ENCODE data around the gene CELA2B. TPM values are rescaled to one million over a fixed set of nuclear protein-coding genes. Genes with fewer than 3 reads are reported as not detected.
A peak's percentile ranks its signal among the peaks of the same experiment; 100 is the strongest.

CELA2B gene
- total RNA-seq, 1 experiment from 2014 or later: not detected

DNA sequence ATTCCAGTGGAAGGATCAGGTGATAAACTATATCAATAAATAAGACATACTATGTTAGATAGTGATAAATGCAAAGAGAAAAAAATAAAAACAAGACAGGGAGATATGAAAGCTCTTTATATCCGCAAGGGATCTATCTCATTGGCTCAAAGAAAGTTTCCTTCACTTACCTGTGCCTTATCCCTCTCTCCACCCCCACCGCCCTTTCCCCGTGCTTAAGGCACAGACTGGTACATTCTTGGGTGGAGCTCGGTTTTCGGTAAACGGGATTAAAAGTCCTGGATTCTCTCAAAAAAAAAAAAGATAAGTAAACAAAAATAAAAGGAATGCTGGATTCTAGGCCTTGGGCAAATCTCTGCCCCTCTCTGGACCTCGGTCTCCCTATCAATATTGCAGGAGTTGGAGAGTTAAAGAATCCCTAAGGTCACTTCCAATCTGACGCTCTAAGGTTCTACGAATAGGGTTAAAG is 50.2 kb downstream of the CELA2B start:
- no peak for DNase-seq
- Histone ChIP-seq H3K36me3 (peaks cover 2% of the 10 kb centered on the region), H3K4me3 (peak overlapping the region; percentile 87), H3K27me3 (no peaks in the 10 kb centered on the region), H3K9me3 (no peaks in the 10 kb centered on the region)

GRCh38 chr1:15526490-15527339 is 50.8 kb downstream of the CELA2B start, which contains the start of gene DNAJC16:
Gene DNAJC16, plus strand, starts transcription at chr1:15526848. Its CDS starts 2,258 bp downstream, at chr1:15529106.
- no peaks in the 10 kb centered on the region for H3K27me3 ChIP-seq
- H3K4me3 ChIP-seq: peak within 1 kb of the TSS; percentile 87
- DNase-seq: peak; percentile 99
- peaks cover 2% of the 10 kb centered on the region for H3K36me3 ChIP-seq
- no peaks in the 10 kb centered on the region for H3K9me3 ChIP-seq

DNA sequence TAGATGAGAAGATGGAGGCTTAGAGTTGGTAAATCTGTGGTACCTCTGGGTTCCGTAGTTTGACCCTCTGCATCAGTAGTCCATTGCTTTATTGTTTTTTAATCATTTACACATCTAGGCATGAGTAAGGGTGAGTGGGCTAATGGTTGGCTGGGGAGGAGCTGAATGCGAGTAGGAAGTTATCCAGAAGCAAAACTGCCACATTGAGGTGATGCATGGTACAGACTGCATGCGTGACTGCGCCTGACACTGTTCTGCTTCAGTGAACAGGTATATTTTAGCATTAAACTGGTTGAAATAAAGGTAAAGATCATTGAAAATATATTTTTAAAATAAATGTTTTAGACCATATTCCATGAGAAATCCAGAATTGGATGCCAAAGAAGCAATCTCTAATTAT is 55.1 kb downstream of the CELA2B start:
- H3K36me3 ChIP-seq: peaks cover 13% of the 10 kb centered on the region
- H3K27me3 ChIP-seq: no peaks in the 10 kb centered on the region
- no peaks in the 10 kb centered on the region for H3K9me3 ChIP-seq
- no peak overlapping the region for H3K4me3 ChIP-seq
- no peak for DNase-seq

DNA sequence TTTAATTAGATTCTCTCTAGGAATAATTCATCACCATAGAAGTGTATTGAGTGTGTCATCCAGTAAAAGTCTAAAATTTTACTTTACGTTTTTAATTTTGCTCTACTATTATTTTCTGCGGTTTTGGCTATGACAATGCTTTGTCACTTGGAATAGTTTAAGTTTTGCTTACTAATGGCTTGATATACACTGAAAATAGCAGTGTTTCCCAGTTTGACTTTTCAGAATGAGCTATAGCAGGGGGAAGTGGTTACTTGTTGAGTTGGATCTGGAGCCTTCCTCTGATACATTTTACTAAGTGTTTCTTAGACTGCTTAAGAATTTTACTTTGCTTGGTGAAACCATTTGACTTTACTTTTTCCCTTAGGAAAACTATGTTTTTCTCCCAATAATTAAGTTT is 55.8 kb downstream of the CELA2B start:
- DNase-seq: no peak
- Histone ChIP-seq H3K27me3 (no peaks in the 10 kb centered on the region), H3K9me3 (no peaks in the 10 kb centered on the region), H3K4me3 (no peak overlapping the region), H3K36me3 (peaks cover 19% of the 10 kb centered on the region)

- H3K4me3 ChIP-seq: no peak overlapping the region
- no peak for DNase-seq
- H3K36me3 ChIP-seq: peaks cover 52% of the 10 kb centered on the region
- no peaks in the 10 kb centered on the region for H3K27me3 ChIP-seq
- no peaks in the 10 kb centered on the region for H3K9me3 ChIP-seq
Measured at GRCh38 chr1:15538771-15539170, 62.9 kb downstream of the CELA2B start.

- peaks cover 61% of the 10 kb centered on the region for H3K36me3 ChIP-seq
- no peak for DNase-seq
- no peaks in the 10 kb centered on the region for H3K27me3 ChIP-seq
- H3K9me3 ChIP-seq: no peaks in the 10 kb centered on the region
- no peak overlapping the region for H3K4me3 ChIP-seq
Measured at GRCh38 chr1:15540186-15540585, 64.3 kb downstream of the CELA2B start.

Other genes starting within 250 kb of the CELA2B start
- gene FHAD1, start 228.9 kb upstream of the CELA2B start, total RNA-seq (2014; rRNA removed; shearing (Covaris generic); ENCODE audit: low replicate concordance): 0.33 and 1.1 TPM in 2 replicates
- 69.5 and 92.0 TPM in 2 replicates for gene EFHD2, start 66.2 kb upstream of the CELA2B start, total RNA-seq (2014; rRNA removed; shearing (Covaris generic); ENCODE audit: low replicate concordance)
- gene CTRC, start 37.7 kb upstream of the CELA2B start, total RNA-seq (2014; rRNA removed; shearing (Covaris generic); ENCODE audit: low replicate concordance): not detected in 2 replicates
- gene CELA2A, start 19.4 kb upstream of the CELA2B start, total RNA-seq (2014; rRNA removed; shearing (Covaris generic); ENCODE audit: low replicate concordance): not detected in 2 replicates
- 5.3 and 8.8 TPM in 2 replicates for gene CASP9, start 48.1 kb downstream of the CELA2B start, total RNA-seq (2014; rRNA removed; shearing (Covaris generic); ENCODE audit: low replicate concordance)
- gene DNAJC16, start 50.7 kb downstream of the CELA2B start, total RNA-seq (2014; rRNA removed; shearing (Covaris generic); ENCODE audit: low replicate concordance): 3.5 and 3.6 TPM in 2 replicates
- gene AGMAT, start 108.9 kb downstream of the CELA2B start, total RNA-seq (2014; rRNA removed; shearing (Covaris generic); ENCODE audit: low replicate concordance): 0.84 and 1.1 TPM in 2 replicates
- gene DDI2, start 141.4 kb downstream of the CELA2B start, total RNA-seq (2014; rRNA removed; shearing (Covaris generic); ENCODE audit: low replicate concordance): 1.8 and 7.6 TPM in 2 replicates
- 22.8 and 32.6 TPM in 2 replicates for gene PLEKHM2, start 208.2 kb downstream of the CELA2B start, total RNA-seq (2014; rRNA removed; shearing (Covaris generic); ENCODE audit: low replicate concordance)

All from MG63 (cell line).